Measurements from ENCODE around the gene OR10G7. TPM values are rescaled to one million over a fixed set of nuclear protein-coding genes. Genes with fewer than 3 reads are reported as not detected.

OR10G7 gene
- not detected for total RNA-seq

GRCh38 chr11:124041254-124041653 is at the start of gene OR10G7:
Gene OR10G7 (minus strand): TSS chr11:124041325. CDS start chr11:124039001, 2,324 bp downstream.

GRCh38 chr11:124026498-124026897 is 14.6 kb downstream of the OR10G7 start, which contains the start of gene OR10G8:
Gene OR10G8 (plus strand): TSS chr11:124026798. CDS start chr11:124029623, 2,825 bp downstream.

GRCh38 chr11:124012697-124013096 is 28.4 kb downstream of the OR10G7 start, which contains the start of gene OR10G4:
Gene OR10G4 (plus strand): TSS chr11:124012997. CDS start chr11:124015575, 2,578 bp downstream.

GRCh38 chr11:123995119-123995518 is 46.0 kb downstream of the OR10G7 start, which contains the start of gene OR10G6:
Gene OR10G6 (minus strand): TSS chr11:123995161. CDS start chr11:123995161, 0 bp downstream.

Other genes starting within 250 kb of the OR10G7 start
- gene OR6M1, start 235.0 kb downstream of the OR10G7 start, total RNA-seq, result not detected
- not detected for gene TMEM225, start 155.7 kb downstream of the OR10G7 start, total RNA-seq
- gene OR8D4, start 139.2 kb downstream of the OR10G7 start, total RNA-seq, result not detected
- gene OR4D5, start 101.7 kb downstream of the OR10G7 start, total RNA-seq, result not detected
- not detected for gene OR6T1, start 97.5 kb downstream of the OR10G7 start, total RNA-seq
- gene OR10S1, start 63.5 kb downstream of the OR10G7 start, total RNA-seq, result not detected
- not detected for gene OR10G6, start 46.2 kb downstream of the OR10G7 start, total RNA-seq
- gene OR10G4, start 28.3 kb downstream of the OR10G7 start, total RNA-seq, result not detected
- gene OR10G9, start 18.3 kb downstream of the OR10G7 start, total RNA-seq, result not detected
- gene OR10G8, start 14.5 kb downstream of the OR10G7 start, total RNA-seq, result not detected
- 23.7 TPM for gene VWA5A, start 74.1 kb upstream of the OR10G7 start, total RNA-seq
- gene OR10D3, start 142.0 kb upstream of the OR10G7 start, total RNA-seq, result not detected
- not detected for gene OR8G1, start 199.8 kb upstream of the OR10G7 start, total RNA-seq
- gene OR8G5, start 215.1 kb upstream of the OR10G7 start, total RNA-seq, result not detected